Activated CD4-positive, CD25-positive, alpha-beta regulatory T cell (primary cell): ENCODE results near the gene LRRC40.
"Not testable (repeated sequence)": the region's sequence is repeated elsewhere in the genome, so short reads cannot be mapped to it uniquely, and the experiment has no call there.

ENCODE experiments used
- DNase-seq, 4 experiments: peaks; one replicate each; lab custom pipeline; 2025; lab: John Stamatoyannopoulos, UW

Gene LRRC40

GRCh38 chr1:70202173-70202758 is 3.1 kb downstream of the LRRC40 start:
- DNase-seq = no peak

DNA sequence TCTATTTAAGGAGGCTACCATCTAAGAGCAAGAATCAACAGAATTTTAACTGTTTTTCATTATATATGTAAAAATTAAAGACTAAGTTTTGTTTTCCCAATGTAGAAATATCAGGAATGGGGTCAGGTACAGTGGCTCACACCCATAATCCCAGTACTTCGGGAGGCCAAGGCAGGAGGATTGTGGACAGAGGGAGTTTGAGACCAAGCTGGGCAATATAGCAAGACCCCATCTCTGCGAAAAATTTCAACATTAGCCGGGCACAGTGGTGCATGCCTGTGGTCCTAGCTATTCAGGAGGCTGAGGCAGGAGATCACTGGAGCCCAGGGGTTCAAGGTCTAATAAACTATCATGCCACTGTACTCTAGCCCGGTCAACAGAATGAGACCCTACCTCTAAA is 5.3 kb downstream of the LRRC40 start:
- no peak for DNase-seq

DNA sequence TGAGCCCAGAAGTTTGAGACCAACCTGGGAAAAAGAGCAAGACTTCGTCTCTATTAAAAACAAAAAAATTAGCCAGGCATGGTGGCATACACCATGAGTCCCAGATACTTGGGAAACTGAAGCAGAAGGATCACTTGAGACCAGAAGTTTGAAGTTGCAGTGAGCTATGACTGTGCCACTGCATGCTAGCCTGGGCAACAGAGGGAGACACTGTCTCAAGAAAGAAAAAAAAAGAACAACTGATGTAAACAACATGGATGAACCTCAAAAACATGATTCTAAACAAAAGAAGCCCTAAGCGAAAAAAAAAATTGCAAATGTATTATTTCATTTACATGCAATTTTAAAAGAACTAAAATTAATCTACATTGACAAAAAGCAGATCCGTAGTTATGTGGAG is 9.0 kb downstream of the LRRC40 start:
- DNase-seq = no peak

DNA sequence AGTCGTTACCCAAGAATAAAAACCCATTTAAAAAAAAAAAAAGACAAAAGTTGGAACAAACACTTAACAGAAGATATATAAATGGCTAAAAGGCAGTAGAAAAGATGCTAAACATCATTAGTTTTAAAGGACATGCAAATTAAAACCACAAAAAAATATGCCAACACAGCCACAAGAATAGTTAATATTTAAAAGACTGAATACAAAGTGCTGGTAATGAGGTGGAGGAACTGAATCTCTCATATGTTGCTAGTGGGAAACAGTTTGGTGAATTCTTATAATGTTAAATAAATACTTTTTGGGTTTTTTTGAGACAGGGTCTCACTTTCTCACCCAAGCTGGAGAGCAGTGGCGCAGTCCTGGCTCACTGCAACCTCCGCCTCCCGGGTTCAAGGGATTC is 10.0 kb downstream of the LRRC40 start:
- DNase-seq = no peak

- no peak for DNase-seq
These were observed 10.8 kb downstream of the LRRC40 start for GRCh38 chr1:70194601-70195000.

GRCh38 chr1:70192446-70192845 is 12.9 kb downstream of the LRRC40 start:
- DNase-seq = not testable (repeated sequence)

- no peak for DNase-seq
These were observed 15.2 kb downstream of the LRRC40 start for GRCh38 chr1:70190180-70190579.

- DNase-seq = no peak
These were observed 16.9 kb downstream of the LRRC40 start for GRCh38 chr1:70188522-70188921.

GRCh38 chr1:70185181-70185580 is 20.2 kb downstream of the LRRC40 start:
- DNase-seq = not testable (repeated sequence)

GRCh38 chr1:70171512-70171911 is 33.9 kb downstream of the LRRC40 start:
- DNase-seq = no peak

- DNase-seq = no peak
These were observed 36.1 kb downstream of the LRRC40 start for GRCh38 chr1:70169018-70169839.

DNA sequence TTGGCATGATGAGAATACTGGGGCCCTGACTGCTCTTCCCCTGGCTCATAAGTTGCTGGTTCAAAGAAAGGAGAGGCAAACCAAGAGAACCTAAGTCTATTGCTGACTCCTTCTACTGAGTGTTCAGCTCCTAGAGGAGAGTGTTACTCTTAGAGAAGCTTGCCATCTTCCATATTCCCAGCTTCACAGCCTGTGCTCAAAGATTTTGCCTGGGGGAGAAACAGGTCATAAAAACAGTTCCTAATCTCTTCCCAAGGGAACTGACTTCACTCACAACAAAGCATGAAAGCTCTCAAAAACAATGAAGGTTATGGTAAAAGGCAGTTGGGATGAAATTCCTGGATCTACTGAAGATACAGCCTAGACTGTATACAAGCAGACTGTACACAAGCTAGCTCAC is 37.1 kb downstream of the LRRC40 start:
- no peak for DNase-seq

GRCh38 chr1:70164350-70164749 is 41.0 kb downstream of the LRRC40 start:
- no peak for DNase-seq

- no peak for DNase-seq
These were observed 48.8 kb downstream of the LRRC40 start for GRCh38 chr1:70156529-70157120.

- no peak for DNase-seq
These were observed 51.6 kb downstream of the LRRC40 start for GRCh38 chr1:70153739-70154138.

DNA sequence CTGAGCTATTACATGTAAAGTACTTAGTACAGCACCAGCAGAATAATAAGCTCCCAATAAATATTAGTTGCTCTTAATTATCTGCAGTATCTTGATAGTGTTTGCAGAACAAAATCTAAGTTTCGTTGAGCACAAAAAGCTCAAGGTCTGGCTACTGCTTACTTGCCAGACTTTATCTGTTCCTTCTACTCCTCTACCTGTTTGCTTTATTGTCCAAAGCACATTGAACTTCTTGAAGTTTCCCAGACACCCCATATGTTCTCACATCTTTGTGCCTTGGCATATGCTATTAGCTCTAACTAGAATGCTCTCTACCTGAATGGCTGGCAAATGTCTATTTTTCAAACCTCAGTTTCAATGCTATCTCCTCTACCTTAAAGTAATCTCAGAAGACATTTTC is 54.9 kb downstream of the LRRC40 start:
- no peak for DNase-seq

GRCh38 chr1:70146488-70146887 is 58.9 kb downstream of the LRRC40 start:
- no peak for DNase-seq

GRCh38 chr1:70143048-70143659 is 62.2 kb downstream of the LRRC40 start:
- no peak for DNase-seq

- DNase-seq = no peak
These were observed 63.3 kb downstream of the LRRC40 start for GRCh38 chr1:70142075-70142474.

- DNase-seq = no peak
These were observed 64.5 kb downstream of the LRRC40 start for GRCh38 chr1:70140894-70141293.

DNA sequence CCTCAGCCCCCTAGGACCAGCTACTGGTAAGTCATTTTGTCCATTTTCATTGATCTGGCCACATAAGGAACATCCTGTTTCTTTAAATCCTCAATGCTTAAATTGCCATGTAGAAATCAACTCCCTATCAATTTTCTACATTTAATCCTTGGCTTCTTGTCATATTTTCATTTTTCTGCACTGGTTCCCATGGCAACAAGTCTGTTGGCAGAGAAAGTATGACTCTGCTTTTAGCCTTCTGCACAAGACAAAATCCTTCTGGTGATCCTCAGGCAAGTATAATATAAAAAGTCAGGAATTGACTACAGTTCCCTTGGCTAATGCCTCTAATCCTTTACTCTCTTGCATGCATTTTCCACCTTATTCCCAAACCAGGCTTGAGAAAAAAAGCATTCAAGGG is 65.0 kb downstream of the LRRC40 start:
- no peak for DNase-seq

DNA sequence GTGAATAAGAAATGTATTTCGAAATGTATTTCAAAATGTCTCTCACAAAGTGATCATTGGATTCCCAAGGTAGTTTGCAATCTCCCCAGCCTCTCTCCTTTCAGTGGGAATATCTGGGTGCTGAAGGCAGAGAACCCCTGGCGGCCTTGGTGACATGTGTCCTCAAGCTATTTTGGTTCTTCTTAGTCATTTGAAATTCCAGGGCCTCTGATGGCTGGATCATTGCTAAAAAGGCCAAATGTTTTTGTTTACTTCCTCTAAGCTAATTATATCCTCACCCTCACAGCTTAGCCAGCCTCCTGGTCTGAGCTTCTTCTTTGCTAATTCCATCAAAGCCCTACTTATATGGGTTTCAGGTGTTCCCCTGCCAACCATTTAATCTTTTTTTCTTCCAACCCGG is 71.2 kb downstream of the LRRC40 start:
- no peak for DNase-seq

- no peak for DNase-seq
These were observed 88.3 kb downstream of the LRRC40 start for GRCh38 chr1:70117046-70117445.
